Fibroblast of mammary gland (primary cell): Measurements from ENCODE around the gene DNPH1.

ENCODE experiments used
- DNase-seq: peaks from one replicate; pipeline ENCODE4 v3.0.0-alpha.2; 2010; ENCODE audit warnings: low read depth
- H3K4me3 ChIP-seq: 2 replicates; pipeline ENCODE4 v1.5.1; 2011; ENCODE audit warnings: low read depth, mild to moderate bottlenecking, low read length, moderate library complexity; ENCODE audit not compliant: control insufficient read depth
- CTCF ChIP-seq: conservative IDR thresholded peaks from 2 replicates; pipeline ENCODE4 v1.5.1; 2011; ENCODE audit warnings: low read depth, low read length, inconsistent platforms; ENCODE audit not compliant: control insufficient read depth, insufficient read depth

Gene DNPH1

GRCh38 chr6:43275801-43276576 lies 46.7 kb upstream of the DNPH1 start:
- no peak for DNase-seq
- no peak overlapping the region for H3K4me3 ChIP-seq
- TF ChIP-seq CTCF: no peak

- DNase-seq: no peak
- no peak overlapping the region for H3K4me3 ChIP-seq
- no peak for TF ChIP-seq CTCF
These were observed 45.8 kb upstream of the DNPH1 start for GRCh38 chr6:43274916-43275597.

DNA sequence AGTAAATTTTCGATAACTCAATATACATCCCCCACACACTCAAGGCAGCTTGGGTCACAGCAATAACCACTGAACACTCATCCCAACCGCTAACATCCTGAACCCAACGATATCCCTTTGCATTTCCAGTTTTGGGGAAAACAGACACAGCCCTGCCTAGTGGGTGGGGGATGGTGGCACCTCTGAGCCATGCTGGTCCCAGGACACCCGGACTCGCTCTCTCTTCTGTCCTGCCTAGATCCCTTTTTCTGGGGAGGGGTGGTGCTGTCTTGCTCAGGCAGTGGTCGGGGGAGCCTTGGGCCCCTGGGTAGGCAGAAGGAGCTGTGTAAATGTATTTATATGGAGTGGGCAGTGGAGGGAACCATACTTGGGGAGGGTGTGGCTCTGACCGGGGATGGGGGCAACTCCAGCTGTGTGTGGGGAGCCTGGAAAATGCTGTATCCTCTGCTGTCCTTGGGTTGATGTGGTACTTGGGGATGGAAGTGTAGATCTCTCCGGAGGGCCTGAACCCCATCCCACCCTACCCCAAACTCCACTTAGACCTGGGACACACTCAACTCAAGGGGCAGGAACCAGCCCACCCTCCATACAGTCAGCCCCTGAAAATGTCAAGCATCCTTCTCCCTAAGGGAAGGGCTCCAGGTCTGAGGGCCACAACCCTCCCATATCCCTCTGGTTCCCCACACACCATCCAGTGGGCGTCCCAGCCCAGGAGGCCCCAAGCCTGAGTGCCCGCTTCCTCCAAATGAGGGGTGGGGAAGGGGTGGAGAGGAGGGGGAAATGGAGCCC lies 45.0 kb upstream of the DNPH1 start:
- DNase-seq: no peak
- TF ChIP-seq CTCF: no peak
- no peak overlapping the region for H3K4me3 ChIP-seq

DNA sequence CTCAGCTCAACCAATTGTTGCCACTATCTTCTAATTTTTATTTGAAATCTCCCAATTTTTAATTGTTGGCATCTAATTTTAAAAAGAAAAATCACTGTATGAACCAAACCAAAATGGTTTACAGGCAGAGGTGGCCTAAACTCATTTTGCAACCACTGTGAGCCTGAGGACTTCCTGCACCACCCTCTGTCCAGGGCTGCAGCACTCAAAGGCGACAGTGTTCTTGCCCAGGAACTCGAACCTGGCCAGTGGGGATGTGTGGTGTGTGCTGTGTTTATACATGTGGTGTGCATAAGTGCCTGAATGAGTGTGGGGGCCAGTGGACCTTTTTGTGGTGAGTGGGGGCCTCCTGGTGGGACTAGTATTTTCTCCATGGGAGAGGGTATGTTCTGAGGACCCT lies 44.4 kb upstream of the DNPH1 start:
- H3K4me3 ChIP-seq: no peak overlapping the region
- DNase-seq: no peak
- no peak for TF ChIP-seq CTCF

DNA sequence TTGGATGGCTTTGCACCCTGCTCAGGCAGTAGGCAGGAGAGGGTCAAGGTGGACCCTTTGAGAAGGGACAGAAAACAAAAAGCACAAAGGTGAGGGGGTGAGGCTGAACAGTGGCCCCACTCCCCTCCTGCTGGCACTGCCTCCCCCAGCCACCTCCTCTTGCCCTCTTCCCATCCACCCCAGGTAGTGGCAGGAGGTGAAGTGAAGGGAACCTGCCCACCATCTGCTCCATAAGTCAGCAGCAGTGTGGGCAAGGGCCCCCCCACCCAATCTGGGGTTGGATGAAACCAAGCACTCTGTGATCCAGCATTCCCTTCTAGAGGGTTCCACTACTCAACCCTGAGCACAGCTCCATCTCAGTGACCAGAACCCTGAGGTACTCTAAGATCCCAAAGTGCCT lies 42.7 kb upstream of the DNPH1 start:
- DNase-seq: no peak
- no peak overlapping the region for H3K4me3 ChIP-seq
- no peak for TF ChIP-seq CTCF

- H3K4me3 ChIP-seq: no peak overlapping the region
- TF ChIP-seq CTCF: no peak
- no peak for DNase-seq
These were observed 42.0 kb upstream of the DNPH1 start for GRCh38 chr6:43271103-43271815.
